ENCODE results near the gene ZKSCAN2.

Gene ZKSCAN2
- total RNA-seq: 8.9 to 17.5 reads per million in 2 donors

GRCh38 chr16:25257470-25257955, at the start of gene ZKSCAN2:
Gene ZKSCAN2 (minus strand): TSS chr16:25257845. CDS start chr16:25257127, 718 bp downstream.
- DNase-seq: peak; percentile 58 to 91 (median 69)

- no peak for DNase-seq
Measured at GRCh38 chr16:25299792-25300590, 42.3 kb upstream of the ZKSCAN2 start.

GRCh38 chr16:25298165-25298872, 40.7 kb upstream of the ZKSCAN2 start:
- DNase-seq: no peak

GRCh38 chr16:25297151-25297787, 39.6 kb upstream of the ZKSCAN2 start:
- DNase-seq: peak in 1 of 5 experiments; percentile 47

GRCh38 chr16:25291580-25291979, 33.9 kb upstream of the ZKSCAN2 start:
- DNase-seq: no peak

- DNase-seq: no peak
Measured at GRCh38 chr16:25289466-25289865, 31.8 kb upstream of the ZKSCAN2 start.

- no peak for DNase-seq
Measured at GRCh38 chr16:25279491-25279890, 21.8 kb upstream of the ZKSCAN2 start.

GRCh38 chr16:25271421-25271820, 13.8 kb upstream of the ZKSCAN2 start:
- no peak for DNase-seq

GRCh38 chr16:25270577-25270976, 12.9 kb upstream of the ZKSCAN2 start:
- no peak for DNase-seq

- no peak for DNase-seq
Measured at GRCh38 chr16:25269879-25270278, 12.2 kb upstream of the ZKSCAN2 start.

- DNase-seq: no peak
Measured at GRCh38 chr16:25265968-25266367, 8.3 kb upstream of the ZKSCAN2 start.

- no peak for DNase-seq
Measured at GRCh38 chr16:25264597-25264996, 7.0 kb upstream of the ZKSCAN2 start.

- DNase-seq: no peak
Measured at GRCh38 chr16:25260416-25260815, 2.8 kb upstream of the ZKSCAN2 start.

GRCh38 chr16:25258861-25259179, 1.2 kb upstream of the ZKSCAN2 start:
- DNase-seq: peak in 1 of 5 experiments; percentile 72

- DNase-seq: peak; percentile 53 to 94 (median 68)
Measured at GRCh38 chr16:25257956-25258860, 563 bp upstream of the ZKSCAN2 start.

GRCh38 chr16:25256695-25257469, 763 bp downstream of the ZKSCAN2 start:
- DNase-seq: no peak

GRCh38 chr16:25253322-25253721, 4.3 kb downstream of the ZKSCAN2 start:
- no peak for DNase-seq

GRCh38 chr16:25250467-25250866, 7.2 kb downstream of the ZKSCAN2 start:
- DNase-seq: no peak

- no peak for DNase-seq
Measured at GRCh38 chr16:25235991-25236390, 21.7 kb downstream of the ZKSCAN2 start.

GRCh38 chr16:25228372-25228771, 29.3 kb downstream of the ZKSCAN2 start:
- no peak for DNase-seq

GRCh38 chr16:25224731-25225319, 32.8 kb downstream of the ZKSCAN2 start:
- DNase-seq: no peak

Data from T-helper 2 cell (primary cell).